Measurements from ENCODE around the gene B3GALT5.

The B3GALT5 gene

DNA sequence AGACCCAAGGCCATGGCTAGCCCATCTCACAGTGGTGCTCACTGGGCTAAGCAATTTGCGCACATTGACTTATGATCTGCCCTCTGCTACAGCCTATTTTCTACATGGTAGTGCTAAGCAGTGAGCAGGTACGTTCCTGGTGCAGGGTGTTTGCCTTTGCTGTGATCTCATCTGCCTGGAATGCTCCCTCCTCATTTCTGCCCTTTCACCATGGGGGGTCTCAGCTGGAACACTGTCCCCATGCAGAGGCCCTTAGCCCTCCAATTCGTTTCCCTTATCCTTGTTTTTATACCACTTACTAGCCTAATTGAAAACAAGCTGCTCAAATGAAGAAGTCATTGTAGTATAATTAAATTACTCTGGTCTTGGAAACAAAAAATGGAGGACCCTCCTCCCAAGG is 2.0 kb upstream of the B3GALT5 start:
- no peak for DNase-seq

DNA sequence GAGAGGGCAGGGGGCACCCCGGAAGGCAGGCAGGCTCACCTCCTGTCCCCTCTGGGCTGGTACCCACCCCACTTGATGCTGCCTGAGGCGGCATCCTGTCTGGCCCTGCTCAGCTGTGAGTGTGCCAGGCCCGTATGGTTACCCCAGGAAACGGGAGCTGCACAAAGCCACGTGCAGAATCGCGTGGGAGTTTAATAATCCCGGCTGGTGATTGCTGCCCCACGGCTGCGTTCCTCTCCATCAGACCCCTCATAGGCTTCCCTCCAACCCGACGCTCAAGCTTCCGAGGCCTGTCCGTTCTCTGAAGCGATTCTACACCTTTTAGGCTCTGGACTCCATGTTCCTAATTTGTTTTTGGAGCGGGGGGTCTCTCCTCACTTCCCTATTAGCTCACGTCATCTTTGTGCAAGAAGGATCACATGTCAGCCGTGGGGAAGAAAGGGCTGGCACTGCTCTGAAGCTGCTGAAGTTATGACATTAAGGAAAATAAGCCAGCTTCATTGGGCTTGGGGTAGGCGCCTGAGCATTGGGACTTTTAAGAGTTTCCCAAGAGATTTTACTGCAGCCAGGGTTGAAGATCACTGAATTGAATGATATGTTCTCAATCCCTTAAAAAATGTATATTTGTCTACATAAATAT is 1.1 kb upstream of the B3GALT5 start:
- DNase-seq: no peak

DNA sequence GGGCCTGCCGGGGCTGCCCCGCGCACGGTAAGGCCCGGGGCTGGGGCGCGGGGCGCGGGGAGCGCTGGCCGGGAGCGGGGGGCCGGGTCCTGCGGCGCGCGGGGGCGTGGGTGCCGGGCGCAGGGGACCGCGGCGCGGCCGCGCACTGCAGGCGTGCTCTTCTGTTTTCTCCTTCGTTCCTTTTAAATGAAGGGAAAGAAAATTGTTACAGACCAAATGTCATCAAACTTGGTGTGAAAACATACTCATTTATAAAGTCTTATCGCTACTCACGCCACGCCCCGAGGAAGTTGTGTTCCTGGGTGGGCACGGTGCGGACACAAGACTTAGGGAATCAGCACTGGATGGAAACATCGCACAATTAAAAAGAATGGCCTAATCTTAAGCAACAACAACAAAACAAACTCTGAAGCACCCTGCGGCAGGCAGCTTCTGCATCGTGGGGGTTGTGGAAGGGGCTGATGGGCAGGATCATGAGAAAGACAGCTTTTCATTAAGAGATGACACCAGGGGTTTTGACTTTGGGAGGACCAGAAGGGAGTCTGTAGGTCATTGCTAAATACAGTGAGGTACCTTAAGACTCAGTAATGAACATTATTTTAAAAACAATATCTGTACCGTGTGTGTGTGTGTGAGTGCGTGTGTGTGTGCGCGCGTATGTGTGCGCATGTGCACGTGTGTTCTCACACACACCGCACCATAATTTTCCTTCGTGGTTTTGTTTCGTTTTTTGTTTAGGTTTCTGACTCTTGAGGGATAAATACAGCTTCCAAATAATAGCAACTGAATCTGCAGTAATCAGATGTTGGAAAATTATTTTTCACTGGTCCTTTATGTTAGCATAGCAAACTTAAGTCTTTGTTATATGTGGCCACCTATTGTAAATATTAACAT is 548 bp downstream of the B3GALT5 start:
- no peak for DNase-seq

DNA sequence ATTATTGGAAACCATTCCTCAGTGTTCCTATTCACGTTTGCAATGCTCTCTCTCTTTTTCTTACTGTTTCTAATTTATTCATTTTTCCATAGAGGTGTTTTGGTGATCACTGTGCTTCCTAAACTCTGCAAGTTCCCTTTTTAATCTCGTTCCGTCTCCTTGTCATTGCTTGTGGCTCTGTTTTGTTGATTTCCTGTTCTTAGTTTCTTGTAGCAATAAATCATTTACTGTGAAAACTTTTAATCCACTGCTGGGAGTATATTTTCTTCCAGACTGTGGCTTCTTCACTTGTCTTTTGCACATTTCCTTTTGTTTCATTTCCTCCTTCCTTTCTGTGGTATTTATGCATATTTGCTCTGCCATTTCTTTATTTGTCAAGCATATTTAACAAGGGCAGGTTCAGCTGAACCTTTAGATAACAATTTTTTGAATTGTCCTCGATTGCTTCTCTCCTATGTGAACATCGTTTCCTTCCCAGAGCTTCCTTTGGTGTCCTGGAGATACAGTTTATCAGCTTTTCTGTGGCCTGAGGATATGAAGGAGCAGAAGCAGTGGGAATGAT is 3.6 kb downstream of the B3GALT5 start:
- DNase-seq: no peak

DNA sequence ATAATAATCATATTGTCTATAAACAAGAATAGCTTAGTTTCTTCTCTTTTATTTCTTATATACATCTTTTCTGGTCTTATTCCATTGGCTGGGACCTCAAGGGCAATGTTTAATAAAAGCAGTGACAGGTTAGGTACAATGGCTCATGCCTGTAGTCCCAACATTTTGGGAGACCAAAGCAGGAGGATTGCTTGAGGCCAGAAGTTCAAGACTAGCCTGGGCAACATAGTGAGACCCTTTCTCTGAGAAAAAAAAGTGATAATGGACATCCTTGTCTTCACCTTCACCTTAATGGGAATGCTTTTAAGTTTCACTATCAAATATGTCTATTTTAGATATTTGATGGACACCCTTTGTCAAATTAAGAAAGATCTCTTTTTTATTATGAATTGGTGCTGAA is 8.1 kb downstream of the B3GALT5 start:
- DNase-seq: no peak

DNA sequence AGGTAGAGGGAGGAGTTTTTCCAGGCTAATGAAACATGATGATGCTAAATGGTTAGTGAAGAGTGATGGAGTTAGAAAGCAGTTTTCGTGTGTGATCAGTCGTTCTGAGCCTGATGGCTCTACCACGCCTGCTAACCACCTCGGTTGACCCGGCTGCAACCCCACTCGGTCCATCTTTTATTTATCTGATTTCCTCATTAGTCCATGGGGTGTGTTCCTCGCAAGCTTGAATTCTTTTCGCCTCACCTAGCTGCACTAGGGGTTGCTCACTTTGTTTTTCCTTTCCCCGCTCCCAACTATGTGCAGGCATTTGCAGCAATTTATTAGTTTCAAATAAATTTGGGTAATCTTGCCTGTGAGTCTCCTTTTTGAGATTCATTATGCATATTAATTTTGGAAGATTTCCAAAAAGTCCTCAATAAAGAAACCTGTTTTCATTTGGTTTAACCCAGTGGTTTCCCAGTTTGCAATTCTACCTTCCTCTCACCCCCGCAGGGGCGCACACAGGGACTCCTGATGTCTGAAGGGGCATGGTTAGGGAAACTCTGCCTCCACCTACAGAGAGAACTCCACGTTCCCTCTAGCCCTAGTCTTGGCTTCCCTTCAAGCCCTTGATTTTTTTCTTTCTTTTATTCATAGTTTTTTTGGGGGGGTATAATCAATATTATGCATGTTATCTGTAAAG is 12.6 kb downstream of the B3GALT5 start:
- no peak for DNase-seq

DNA sequence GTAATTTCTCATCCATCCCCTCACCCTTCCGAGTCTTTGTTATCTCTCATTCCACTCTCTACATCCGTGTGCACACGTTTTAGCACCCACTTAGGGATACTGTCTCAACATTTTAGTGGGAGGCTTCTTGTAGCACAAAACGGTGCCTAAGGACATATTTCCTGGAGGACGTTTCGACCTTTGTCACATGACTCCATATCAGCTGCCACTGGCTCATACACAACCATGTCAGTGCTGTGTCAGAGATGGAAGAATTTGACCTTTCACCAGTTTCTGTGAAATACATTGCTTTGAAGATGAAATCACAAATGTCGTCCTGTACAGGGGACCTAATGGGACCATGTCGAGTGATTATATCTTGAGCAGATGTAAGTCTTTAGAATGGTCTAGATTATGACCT is 15.6 kb downstream of the B3GALT5 start:
- DNase-seq: no peak

DNA sequence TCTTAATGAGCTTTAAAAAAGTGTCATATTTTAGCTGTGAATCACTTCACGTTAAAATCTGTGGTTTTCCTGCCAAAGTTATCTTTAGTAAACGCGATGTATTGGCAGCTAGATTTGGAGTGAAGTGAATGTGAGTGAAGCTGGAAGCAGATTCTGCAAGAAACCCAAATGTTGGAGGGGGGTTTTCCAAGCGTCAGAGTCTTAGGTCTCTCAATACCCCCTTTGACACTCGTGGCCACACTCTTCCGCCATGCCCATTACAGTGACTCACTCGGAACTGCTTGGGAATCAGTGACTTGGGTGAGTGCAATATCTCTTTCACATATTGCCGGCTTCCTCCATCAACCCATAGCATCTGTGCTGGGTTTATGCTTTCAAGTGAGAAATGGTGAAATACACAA is 17.5 kb downstream of the B3GALT5 start:
- DNase-seq: no peak

DNA sequence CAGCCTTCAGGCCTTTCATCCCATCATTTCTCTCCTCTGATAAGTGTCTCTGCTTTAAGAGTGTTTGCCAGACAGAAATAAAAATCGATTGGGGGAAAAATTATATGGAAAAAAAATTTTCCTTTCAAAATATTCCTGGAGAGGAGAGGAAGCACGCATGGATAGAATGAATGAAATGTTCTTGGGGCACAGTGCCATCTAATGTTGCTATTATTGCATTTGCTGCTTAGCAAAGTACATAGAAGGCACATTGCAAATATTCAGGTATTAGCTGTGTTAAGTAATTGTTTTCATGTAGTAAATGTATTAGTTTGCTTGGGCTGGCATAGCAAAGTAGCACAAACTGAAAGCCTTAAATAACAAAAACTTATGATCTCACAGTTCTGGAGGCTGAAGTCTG is 18.1 kb downstream of the B3GALT5 start:
- no peak for DNase-seq

DNA sequence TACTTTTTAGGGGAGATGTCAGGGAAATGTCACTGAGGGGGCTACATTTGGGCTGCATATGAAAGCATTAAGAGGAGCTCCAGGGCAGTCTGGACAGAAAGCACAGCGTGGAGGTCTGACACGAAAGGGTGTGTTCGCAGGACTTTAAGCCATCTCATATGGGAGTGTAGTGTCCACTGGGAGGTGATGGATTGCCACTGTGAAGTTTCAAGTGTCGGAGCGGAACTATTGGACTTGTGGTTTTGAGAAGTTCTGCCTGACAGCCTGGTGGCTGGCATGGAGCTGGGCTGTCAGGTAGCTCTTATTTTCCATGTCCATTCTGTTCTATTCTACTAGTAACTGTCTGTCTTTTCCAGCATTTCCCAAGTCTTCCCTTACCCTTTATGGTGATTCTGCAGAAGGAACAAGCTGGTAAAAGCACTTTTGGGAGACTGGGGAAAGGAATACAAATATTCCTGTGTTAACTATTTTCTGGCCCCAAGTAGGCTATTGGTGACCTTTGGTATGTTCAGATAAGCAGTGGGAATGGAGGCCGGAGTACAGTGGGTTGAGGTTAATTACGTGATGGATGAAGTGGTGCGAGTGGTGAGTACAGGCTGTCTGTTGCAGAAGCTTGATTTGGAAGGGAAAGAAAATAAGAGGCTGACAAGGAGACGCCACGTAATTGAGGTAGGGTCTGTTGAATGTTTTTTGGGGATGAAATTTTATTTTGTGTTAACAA is 19.3 kb downstream of the B3GALT5 start:
- DNase-seq: no peak

DNA sequence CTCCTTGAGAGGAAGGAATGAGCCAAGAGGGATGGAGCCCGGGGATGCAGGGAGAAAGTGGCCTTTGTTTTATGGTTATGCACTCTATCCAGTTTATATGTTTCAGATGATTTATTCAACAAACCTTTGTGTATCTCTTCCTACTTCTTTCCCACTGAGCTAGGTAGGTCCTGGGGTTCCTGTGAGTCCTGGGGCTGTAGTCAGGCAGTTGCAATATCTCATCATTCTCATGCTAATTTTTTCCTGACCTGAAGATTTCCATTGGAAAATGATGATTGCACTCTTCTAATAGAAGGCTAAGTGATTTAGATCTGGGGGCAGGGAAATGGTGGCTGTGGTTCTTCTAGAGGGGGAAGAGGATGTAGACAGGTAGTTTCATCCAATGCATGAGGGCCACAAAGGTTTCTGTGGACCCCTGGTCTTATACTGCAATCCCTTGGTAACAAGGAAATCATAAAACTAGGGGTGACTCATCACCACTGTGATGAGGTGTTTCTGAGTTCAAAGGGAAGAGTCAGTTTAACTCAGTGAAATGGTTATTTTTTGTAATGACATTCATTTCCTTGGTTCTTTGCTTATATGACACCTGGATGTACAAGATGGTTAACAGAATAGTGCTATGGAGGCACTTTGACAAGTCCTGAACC is 20.2 kb downstream of the B3GALT5 start:
- no peak for DNase-seq

DNA sequence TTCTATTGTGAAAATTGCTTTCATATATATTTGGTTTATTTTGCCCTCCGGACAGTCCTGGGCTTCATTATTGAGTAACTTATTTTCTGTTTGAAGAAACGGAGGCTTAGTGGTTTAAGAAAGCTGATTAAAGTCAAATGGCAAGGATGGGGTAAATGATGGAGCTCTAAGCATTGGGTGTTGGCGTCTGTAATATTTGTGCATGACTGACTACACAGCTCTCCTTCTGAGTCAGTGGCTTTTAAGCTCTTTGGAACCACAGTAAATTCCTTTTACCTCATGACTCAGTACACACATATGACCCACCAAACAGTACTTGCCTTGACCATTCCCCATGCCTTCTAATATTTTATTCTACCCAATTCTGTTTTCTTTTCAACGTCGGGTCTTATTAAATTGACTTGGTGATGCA is 21.0 kb downstream of the B3GALT5 start:
- no peak for DNase-seq

DNA sequence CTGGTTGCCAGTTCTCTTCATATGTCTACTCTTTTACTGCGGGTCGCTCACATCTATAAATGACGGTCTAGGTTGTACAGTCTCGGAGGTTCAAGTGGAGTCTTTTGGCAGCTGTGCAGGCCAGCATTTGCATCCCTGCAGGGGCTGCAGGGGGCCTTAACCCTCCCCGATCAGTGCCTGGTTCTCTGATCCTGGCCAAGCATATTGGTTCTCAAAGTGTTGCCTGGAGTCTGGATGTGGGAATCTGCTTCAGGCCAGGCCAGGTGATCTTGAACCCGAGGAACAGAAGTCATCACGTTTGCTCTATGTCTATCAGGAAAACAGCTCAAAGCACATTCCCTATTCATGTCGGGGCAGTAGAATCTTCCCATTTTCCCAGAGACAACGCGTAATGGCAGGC is 21.8 kb downstream of the B3GALT5 start:
- no peak for DNase-seq

DNA sequence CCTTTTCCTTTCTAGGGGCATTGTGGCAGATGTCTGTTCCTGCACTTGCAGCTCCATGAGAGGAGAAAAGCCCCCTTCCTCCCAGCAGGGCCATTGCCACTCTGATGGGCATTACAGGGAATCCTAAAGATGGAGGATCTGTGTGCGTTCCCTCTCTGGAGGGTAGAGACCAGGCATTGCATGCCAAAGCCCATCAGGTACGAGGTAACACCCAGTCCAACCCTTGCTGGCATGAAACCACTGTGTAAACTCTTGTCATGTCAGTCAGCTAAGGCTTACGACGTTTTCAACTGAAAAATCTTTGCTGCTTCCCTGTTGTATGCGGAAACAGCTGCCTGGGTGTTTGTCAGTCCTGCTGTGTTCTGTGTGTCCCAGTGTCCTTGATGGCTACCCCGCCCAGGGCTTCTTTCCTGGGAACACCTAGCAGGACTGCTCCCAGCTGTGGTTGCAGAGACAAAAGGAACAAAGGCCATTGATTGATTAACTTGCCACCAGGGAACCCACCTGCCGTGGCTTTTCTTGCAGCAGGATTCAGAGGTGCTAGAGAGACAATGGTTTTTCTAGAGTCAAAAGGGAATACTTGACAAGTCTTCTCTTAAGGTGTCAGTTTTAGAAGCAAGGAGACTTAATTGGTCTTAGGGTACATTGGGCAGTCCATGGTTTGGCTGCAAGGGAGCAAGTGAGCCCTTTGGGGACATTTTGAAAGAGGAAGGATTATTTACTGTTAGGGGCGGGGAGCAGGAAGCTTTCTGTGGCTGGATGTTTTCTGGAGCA is 24.6 kb downstream of the B3GALT5 start:
- no peak for DNase-seq

DNA sequence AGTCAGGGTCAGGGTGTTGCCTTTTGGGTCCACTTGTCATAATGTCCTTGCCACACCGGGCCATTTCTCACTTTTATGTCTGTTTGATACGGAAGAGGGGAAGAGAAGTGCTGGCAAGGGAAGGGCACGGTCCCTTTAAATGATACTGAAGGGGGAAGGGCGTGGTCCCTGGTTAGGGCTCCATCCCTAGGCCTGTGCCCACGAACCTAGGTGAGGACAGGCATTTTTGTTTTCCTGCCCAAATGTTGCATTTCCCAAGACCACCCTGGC is 25.2 kb downstream of the B3GALT5 start:
- DNase-seq: no peak

DNA sequence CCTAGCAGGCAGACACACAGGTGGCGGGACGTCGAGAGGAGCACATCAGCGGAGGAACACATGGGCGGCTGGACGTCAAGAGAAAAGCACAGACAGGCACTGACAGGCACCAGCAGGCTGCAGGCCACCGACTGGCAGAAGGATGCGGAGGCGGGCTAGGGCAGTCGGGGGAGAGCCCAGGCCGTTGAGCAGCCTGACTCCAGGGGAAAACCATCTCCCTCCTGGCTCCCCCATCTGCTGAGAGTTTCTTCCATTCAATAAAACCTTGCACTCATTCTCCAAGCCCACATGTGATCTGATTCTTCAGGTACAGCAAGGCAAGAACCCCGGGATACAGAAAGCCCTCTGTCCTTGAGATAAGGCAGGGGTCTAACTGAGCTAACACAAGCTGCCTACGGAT is 25.5 kb downstream of the B3GALT5 start:
- no peak for DNase-seq

DNA sequence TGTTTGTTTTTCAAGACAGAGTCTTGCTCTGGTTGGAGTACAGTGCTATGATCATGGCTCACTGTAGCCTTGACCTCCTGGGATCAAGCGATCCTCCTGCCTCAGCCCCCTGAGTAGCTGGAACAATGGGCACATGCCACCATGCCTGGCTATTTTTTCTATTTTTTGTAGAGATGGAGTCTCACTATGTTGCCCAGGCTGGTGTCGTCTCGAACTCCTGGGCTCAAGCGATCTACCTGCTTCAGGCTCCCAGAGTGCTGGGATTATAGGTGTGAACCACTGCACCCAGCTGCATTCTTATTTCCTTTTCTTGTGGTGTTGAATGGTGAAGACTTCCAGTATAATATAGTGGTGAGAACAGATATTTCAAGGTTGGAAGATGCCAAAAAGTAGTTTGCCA is 28.0 kb downstream of the B3GALT5 start:
- no peak for DNase-seq

DNA sequence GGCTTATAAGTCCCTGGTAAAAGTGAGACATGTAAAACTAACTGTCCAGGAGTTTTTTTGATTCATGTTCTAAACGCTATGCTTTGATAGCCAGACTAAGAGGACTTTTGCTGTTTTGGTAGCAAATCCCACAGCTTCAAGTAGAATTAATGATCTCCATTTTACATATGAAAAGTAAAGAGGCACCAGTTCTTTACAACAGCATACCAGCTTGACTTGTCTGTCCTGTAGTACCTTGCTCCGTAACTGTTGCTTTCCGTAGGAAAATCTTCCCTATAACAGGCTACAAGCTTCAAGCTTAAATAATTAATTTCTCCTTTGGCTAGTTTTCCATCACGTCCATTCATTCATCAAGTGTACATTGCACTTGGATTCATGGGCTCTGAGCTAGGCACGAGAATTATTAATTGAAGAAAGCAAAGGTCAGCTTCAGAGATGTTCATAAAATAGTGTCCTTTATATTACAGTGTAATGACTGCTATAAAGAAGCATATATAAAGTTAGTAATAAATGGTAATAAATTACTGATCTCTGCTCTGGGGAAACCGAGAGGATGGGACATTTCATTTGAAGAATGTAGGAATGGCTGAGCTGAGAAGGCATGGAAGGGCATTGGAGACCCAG is 29.2 kb downstream of the B3GALT5 start:
- DNase-seq: no peak

DNA sequence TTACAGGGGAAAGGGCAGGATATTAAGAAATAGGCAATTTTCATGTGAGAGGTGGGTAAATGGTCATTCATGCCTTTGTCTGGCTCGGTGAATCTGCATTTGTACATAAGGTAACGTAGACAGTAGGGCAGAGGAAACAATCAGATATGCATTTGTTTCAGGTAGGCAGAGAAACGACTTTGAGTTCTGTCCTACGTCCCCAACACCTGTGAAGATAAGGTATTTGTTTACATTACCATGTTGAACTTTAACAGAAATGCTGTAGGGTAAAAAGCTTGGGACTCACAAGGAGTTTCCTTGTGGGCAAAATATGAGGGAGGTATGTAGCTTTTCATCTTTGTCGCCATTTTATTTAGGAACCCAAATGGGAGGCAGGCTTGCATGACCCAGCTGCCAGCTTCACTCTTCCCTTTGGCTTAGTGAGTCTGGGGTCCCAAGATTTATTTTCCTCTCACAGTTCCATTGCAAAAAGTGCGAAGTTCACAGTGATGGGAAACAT is 31.4 kb downstream of the B3GALT5 start:
- no peak for DNase-seq

DNA sequence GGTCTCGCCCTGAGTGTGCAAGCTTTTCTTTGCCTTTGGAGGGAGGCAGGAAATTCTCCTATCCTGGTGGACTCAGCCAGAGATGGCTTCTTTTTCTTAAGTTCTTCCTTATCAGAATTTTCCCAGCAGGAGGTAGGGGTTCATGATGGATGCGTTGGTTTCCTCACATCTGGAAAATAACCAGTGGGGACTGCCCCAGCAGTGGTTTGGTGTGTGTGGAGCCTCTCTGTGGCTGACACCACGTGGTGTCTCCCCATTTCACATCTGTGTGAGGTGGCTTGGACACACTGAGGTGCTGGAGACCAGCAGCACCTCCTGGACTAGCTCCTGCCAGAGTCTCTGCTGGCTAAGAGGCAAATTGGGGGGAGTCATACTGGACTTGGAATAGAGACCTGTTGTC is 32.6 kb downstream of the B3GALT5 start:
- no peak for DNase-seq

DNA sequence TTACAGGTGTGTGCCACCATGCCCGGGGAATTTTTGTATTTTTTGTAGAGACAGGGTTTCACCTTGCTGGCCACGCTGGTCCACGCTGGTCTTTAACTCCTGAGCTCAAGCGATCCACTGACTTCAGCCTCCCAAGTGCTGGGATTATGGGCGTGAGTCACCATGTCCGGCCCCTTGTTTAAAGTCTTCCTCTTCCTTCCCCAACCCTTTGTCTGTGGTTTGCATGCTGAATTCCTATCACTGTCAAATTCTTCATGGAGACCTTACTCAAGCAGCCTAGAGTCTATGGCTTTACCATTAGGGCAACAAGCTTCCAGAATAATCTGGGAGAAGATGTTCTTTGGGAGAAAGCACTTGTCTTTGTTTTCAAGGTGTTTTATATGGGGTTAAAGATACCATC is 34.7 kb downstream of the B3GALT5 start:
- DNase-seq: no peak

Data from activated CD4-positive, alpha-beta T cell treated with anti-CD3 and anti-CD28 coated beads, Interleukin-2, Interleukin-6, amounts not matched to agents 100 ng/mL and 50 ng/mL, durations not matched to agents 16 hours and 8 hours (primary cell).